Measurements from ENCODE around the gene MORC2. TPM values are rescaled to one million over a fixed set of nuclear protein-coding genes. Genes with fewer than 3 reads are reported as not detected.

The MORC2 gene
- total and polyA plus RNA-seq, 2 of the 13 experiments (the other 11 are each of a cell fraction or from before 2014, with no cell fraction given) = 11.9 to 18.3 TPM

- ChIA-PET POLR2A (no interaction called here), CTCF (ENCODE audit: low intra/inter-chr PET ratio, low total read pairs) (no interaction called here)
- DNase-seq (ENCODE audit: low spot score) (no peak), ATAC-seq (no peak), FAIRE-seq (no peak)
- Histone ChIP-seq H3K4me1 (ENCODE audit: insufficient read depth, low read length) (peaks cover 50% of the 10 kb centered on the region), H2AFZ (ENCODE audit: low read length) (no peak overlapping the region), H3K79me2 (ENCODE audit: insufficient read depth, low read length) (no peaks in the 10 kb centered on the region), H3K36me3 (replicated peaks in 1 of 2; ENCODE audit: control insufficient read depth in 1 of 2, insufficient read depth in 2 of 2, low read length in 2 of 2) (0 out of 5 replicates have a peak, but pooled peaks cover 0 to 5% of the 10 kb centered on the region in 2 experiments), H4K20me1 (ENCODE audit: insufficient read depth, low read length) (no peaks in the 10 kb centered on the region), H3K27me3 (ENCODE audit: control insufficient read depth in 1 of 2, insufficient read depth in 2 of 2, low read length in 2 of 2) (peaks cover 0 to 3% of the 10 kb centered on the region in 2 experiments; a peak in 1 of 5 replicates), H3K27ac (ENCODE audit: extremely low read length, insufficient read depth, low read length) (no peak overlapping the region), H3K9ac (ENCODE audit: insufficient read depth, low read depth, low read length) (no peak overlapping the region), H3K9me3 (ENCODE audit: low read length) (no peaks in the 10 kb centered on the region), H3K4me2 (ENCODE audit: low read depth, low read length) (no peak overlapping the region), H3K4me3 (replicated peaks in 1 of 3; ENCODE audit: insufficient read depth in 1 of 3, low read depth in 2 of 3, low read length in 3 of 3) (no peak overlapping the region)
- no TSS peak for BruUV-seq (replicated peaks)
- 96% methylated on average over 4 of the region's 7 CpGs for WGBS (ENCODE audit: low lambda C conversion rate)
- intact Hi-C loops (cut with micrococcal nuclease; ENCODE audit: unreplicated experiment) = loop anchor here (5.0 kb wide), 1 partner anchor 121 kb away; no protein-coding TSS in a partner anchor
- in situ Hi-C loops (cut with HindIII; ENCODE audit: extremely low pct_ligation_motif_present, low pct_unique_long_range_greater_than_20kb) = no loop called here
- TF ChIP-seq ZNF407 (CRISPR knock-in tag; IDR thresholded peaks at IDR 0.05; ENCODE audit: not compliant biosample characterization) = no peak
- no peak for TF ChIP-seq ZBTB33 (CRISPR knock-in tag; IDR thresholded peaks at IDR 0.05)
- TF ChIP-seq FOXO4 (CRISPR knock-in tag; conservative IDR thresholded peaks at IDR 0.05) = no peak
- no peak for TF ChIP-seq DMTF1 (CRISPR knock-in tag; IDR thresholded peaks at IDR 0.05)
- TF ChIP-seq JARID2 (CRISPR knock-in tag; IDR thresholded peaks at IDR 0.05; ENCODE audit: insufficient replicate concordance) = no peak
- no peak for TF ChIP-seq ZNF672 (CRISPR knock-in tag; IDR thresholded peaks at IDR 0.05)
Measured at GRCh38 chr22:30883586-30884145, 84.9 kb downstream of the MORC2 start.

All from HepG2 (cell line).